SW 1271 (cell line): Measurements from ENCODE around the gene RDM1.

Source experiments
- DNase-seq, 2 experiments: peaks; one replicate each; lab custom pipeline; 2025; lab: John Stamatoyannopoulos, UW

The RDM1 gene

GRCh38 chr17:35870906-35871819 is 59.4 kb downstream of the RDM1 start:
- no peak for DNase-seq

- DNase-seq: no peak
Measured at GRCh38 chr17:35868737-35869136, 61.8 kb downstream of the RDM1 start, which contains the start of gene HEATR9. Gene HEATR9, minus strand, starts transcription at chr17:35868891. Its CDS starts 149 bp downstream, at chr17:35868742.
